ENCODE measurements around the gene MTRFR.
A peak's percentile ranks its signal among the peaks of the same experiment; 100 is the strongest.

The MTRFR gene

DNA sequence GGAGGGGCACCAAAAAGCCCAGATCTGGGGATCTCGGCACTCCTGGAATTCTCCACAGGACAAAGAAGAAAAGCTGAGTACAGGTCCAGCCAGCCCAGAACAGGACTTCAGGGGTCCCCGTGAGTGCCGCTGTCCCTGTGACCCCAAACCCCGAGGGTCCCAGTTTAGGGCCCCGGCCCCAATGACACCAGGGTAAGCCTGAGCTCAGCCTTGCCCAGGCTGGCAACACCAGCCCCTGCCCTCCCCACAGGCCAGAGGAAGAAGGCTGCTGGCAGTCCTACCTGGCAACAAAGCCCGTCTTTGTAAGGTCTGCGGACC lies 36.6 kb downstream of the MTRFR start:
- no peak for DNase-seq (ENCODE audit: low read depth in 1 of 2, low spot score in 1 of 2)

DNA sequence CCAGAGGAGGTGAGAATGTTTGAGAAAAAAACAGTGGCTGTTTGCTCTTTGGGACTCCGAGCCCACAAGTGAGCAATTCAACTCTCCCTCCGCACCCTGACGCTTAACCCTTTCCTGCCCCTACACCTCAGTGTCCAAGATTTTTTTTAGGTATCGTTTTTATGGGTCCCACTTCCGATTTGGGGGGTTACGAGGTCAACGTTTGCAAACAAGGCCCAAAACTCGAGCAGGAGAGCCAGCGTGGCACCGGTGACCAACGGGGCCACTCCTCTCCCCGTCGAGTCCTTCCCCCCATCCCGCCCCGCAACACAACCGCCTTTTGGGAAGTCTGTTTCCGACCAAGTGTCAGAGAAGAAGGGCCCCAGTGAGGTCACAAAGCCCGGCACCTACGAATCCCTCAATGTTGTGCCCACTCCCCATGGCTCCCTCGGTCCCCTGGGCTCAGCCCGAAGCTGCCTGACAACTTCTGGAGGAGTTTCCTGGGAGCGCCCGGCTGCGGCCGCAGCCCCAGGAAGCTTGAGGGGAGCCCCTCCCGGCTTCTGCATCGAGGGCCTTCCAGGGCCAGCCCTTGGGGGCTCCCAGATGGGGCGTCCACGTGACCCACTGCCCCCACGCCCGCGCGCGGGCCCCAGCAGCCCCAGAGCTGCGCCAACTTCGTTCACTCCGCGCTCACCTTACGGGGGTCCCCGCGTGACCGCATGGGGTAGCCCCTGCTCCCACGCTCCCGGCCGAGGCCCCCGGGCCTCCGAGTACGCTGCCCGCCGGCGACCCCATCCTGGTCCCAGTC lies 37.2 kb downstream of the MTRFR start:
- no peak for DNase-seq (ENCODE audit: low read depth in 1 of 2, low spot score in 1 of 2)

DNA sequence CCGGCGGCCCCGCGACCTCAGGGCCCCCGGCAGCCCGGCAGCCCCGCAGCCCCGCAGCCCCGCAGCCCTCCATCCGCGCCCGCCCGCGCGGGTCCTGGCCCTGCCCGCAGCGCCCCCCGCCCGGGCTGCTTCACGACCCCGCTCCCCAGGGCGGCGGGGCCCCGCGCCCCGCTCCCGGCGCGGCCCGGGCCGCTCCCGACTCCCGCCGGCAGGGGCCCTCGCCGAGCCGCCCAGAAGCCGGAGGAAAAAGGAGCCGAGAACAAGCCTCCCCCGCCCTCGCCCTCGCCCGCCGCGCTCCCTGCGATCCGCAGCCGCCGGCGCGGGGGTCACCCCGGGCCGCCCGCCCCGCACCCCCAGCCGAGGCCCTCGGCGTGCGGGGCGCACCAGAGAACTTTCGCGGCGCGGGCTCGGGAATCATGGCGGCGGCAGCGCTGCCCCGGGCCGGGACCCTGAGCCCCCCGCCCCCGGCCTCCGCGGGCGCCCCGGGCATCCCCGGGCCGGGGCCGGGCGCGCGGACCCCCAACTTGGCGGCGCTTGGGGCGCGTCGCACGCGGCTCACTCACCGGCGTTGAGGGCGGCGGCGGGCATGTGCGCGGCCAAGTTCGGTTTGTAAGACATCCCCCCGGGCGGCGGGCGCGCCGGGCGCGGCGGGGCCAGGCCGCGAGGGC lies 37.9 kb downstream of the MTRFR start:
- DNase-seq (ENCODE audit: low read depth in 1 of 2, low spot score in 1 of 2), result peak; percentile 58 to 60

GRCh38 chr12:123273166-123273565 lies 39.9 kb downstream of the MTRFR start:
- no peak for DNase-seq (ENCODE audit: low read depth in 1 of 2, low spot score in 1 of 2)

- no peak for DNase-seq (ENCODE audit: low read depth in 1 of 2, low spot score in 1 of 2)
Observed at GRCh38 chr12:123278101-123278627, 44.9 kb downstream of the MTRFR start.

GRCh38 chr12:123280971-123281370 lies 47.7 kb downstream of the MTRFR start:
- no peak for DNase-seq (ENCODE audit: low read depth in 1 of 2, low spot score in 1 of 2)

- DNase-seq (ENCODE audit: low read depth in 1 of 2, low spot score in 1 of 2), result no peak
Observed at GRCh38 chr12:123282111-123282510, 48.9 kb downstream of the MTRFR start.

DNA sequence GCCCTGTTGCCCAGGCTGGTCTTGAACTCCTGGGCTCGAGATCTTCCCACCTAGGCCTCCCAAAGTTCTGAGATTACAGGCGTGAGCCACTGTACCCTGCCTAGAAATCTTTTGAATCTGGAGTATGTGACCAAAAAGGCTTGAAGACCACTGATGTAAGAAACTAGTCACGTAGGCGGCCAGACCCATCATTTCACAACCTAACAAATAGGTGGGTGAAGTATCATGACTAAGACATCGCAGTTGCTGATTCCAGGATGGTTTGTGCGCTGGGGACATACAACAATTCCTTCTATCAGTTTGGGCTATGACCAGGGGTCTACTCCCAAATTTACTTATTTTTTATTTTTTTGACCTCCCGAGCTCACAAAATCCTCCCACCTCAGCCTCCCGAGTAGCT lies 50.2 kb downstream of the MTRFR start:
- no peak for DNase-seq (ENCODE audit: low read depth in 1 of 2, low spot score in 1 of 2)

GRCh38 chr12:123284669-123285068 lies 51.4 kb downstream of the MTRFR start:
- DNase-seq (ENCODE audit: low read depth in 1 of 2, low spot score in 1 of 2), result no peak

GRCh38 chr12:123286652-123287373 lies 53.6 kb downstream of the MTRFR start:
- no peak for DNase-seq (ENCODE audit: low read depth in 1 of 2, low spot score in 1 of 2)

- no peak for DNase-seq (ENCODE audit: low read depth in 1 of 2, low spot score in 1 of 2)
Observed at GRCh38 chr12:123288751-123289346, 55.6 kb downstream of the MTRFR start.

- DNase-seq (ENCODE audit: low read depth in 1 of 2, low spot score in 1 of 2), result no peak
Observed at GRCh38 chr12:123289911-123290310, 56.7 kb downstream of the MTRFR start.

DNA sequence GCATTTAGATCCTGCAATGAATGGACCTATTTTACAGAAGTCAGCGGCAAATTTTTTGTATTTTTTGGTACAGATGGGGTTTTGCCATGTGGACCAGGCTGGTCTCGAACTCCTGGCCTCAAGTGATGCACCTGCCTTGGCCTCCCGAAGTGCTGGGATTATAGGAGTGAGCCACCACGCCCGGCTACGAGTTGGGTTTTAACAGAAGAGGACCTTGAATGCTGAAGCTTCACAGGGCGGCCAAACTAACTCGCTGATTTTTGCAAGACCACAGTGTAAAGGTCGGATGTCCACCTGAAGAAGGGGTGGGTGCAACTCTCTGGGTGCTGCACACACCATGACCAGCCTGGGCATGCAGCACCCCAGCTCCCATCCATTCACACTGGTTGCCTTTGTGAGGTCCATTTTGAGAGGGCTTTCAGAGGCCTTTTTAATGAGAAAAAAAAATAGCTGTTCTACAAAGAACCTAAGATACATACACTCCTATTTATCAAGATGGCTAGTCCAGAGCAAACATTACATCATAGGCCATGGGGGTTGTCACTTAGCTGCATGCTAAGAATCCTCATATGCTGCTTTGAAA lies 60.0 kb downstream of the MTRFR start:
- DNase-seq (ENCODE audit: low read depth in 1 of 2, low spot score in 1 of 2), result no peak

DNA sequence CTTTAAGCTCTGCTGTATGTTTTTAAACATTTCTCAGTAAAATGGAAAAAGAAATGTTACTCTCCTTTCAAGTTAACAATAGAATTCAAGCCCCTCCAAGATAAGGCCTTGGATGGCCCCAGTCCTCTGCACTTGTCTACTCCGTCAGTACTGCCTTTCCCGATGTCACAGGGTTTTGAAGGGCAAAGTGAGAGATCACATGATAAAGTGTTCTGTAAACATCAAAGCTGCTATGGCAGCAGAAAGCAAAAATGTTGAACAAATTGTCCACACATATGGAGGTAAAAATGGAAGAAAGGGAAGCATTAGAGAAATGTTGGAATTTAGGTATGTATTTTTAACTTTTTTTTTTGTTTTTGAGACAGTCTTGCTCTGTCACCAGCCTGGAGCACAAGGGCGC lies 71.9 kb downstream of the MTRFR start:
- no peak for DNase-seq (ENCODE audit: low read depth in 1 of 2, low spot score in 1 of 2)

DNA sequence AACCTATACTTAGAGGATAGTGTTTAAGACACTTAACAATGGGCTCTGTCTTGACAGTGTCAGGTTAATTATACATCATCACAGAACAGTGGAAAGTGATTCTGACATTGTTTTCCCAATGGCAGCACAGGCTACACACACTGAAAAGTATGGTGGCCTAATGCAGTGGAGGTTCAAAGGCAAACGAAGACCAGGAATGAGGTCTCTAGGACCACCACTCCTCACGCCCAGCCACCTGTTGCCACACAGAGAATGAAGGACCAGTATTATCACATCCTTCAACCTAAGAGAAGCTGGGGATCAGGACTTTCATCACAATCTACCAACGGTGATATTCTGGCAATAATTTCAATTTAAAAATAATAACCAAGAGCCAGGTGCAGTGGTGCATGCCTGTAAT lies 73.0 kb downstream of the MTRFR start:
- no peak for DNase-seq (ENCODE audit: low read depth in 1 of 2, low spot score in 1 of 2)

All from activated T-helper 1 cell treated with anti-CD3 and anti-CD28 coated beads, Interleukin-2, amount 50 U/mL, for 16 hours (primary cell).